NOMO-1 (cell line): ENCODE measurements around the gene MUC20.
"Not testable (repeated sequence)": the region's sequence is repeated elsewhere in the genome, so short reads cannot be mapped to it uniquely, and the experiment has no call there.

Experiments used
- DNase-seq, 2 experiments: peaks; one replicate each; lab custom pipeline; 2025; ENCODE audit not compliant: unreplicated experiment in 2 of 2; lab: John Stamatoyannopoulos, UW

Gene MUC20

GRCh38 chr3:195720831-195721506 is at the start of gene MUC20:
MUC20 (plus strand) TSS chr3:195720978; CDS start chr3:195721008, 30 bp downstream.
- not testable (repeated sequence) for DNase-seq

- DNase-seq = not testable (repeated sequence)
Measured at GRCh38 chr3:195671283-195671682, 49.5 kb upstream of the MUC20 start.

GRCh38 chr3:195673711-195674110 is 47.1 kb upstream of the MUC20 start:
- not testable (repeated sequence) for DNase-seq

GRCh38 chr3:195678391-195679015 is 42.3 kb upstream of the MUC20 start:
- DNase-seq = not testable (repeated sequence)

- not testable (repeated sequence) for DNase-seq
Measured at GRCh38 chr3:195680690-195681089, 40.1 kb upstream of the MUC20 start.

- DNase-seq = not testable (repeated sequence)
Measured at GRCh38 chr3:195681458-195682103, 39.2 kb upstream of the MUC20 start.

- not testable (repeated sequence) for DNase-seq
Measured at GRCh38 chr3:195682104-195682742, 38.6 kb upstream of the MUC20 start.

GRCh38 chr3:195683722-195684526 is 36.9 kb upstream of the MUC20 start:
- not testable (repeated sequence) for DNase-seq

GRCh38 chr3:195684527-195685257 is 36.1 kb upstream of the MUC20 start:
- not testable (repeated sequence) for DNase-seq

- DNase-seq = not testable (repeated sequence)
Measured at GRCh38 chr3:195686537-195687208, 34.1 kb upstream of the MUC20 start.

GRCh38 chr3:195687209-195687760 is 33.5 kb upstream of the MUC20 start:
- DNase-seq = not testable (repeated sequence)

GRCh38 chr3:195688471-195689183 is 32.2 kb upstream of the MUC20 start:
- not testable (repeated sequence) for DNase-seq

- not testable (repeated sequence) for DNase-seq
Measured at GRCh38 chr3:195689184-195690070, 31.4 kb upstream of the MUC20 start.

- DNase-seq = no peak
Measured at GRCh38 chr3:195690951-195691350, 29.8 kb upstream of the MUC20 start.

GRCh38 chr3:195691596-195692353 is 29.0 kb upstream of the MUC20 start:
- not testable (repeated sequence) for DNase-seq

GRCh38 chr3:195692354-195692685 is 28.5 kb upstream of the MUC20 start:
- no peak for DNase-seq
